Measurements from ENCODE around the gene RAB36. TPM values are rescaled to one million over a fixed set of nuclear protein-coding genes. Genes with fewer than 3 reads are reported as not detected.

Gene RAB36
- total and polyA plus RNA-seq, 9 of the 15 experiments (the other 6 are each of a cell fraction or from before 2014, with no cell fraction given) = 0.04 to 0.50 (median 0.08) TPM; not detected in 3

- TF ChIP-seq RERE (CRISPR knock-in tag; IDR thresholded peaks at IDR 0.05; ENCODE audit: borderline replicate concordance) (no peak), ZFX (CRISPR knock-in tag; IDR thresholded peaks at IDR 0.05) (no peak), NR2F6 (CRISPR knock-in tag; IDR thresholded peaks at IDR 0.05) (no peak), ARNT (IDR thresholded peaks at IDR 0.05) (no peak), THAP12 (CRISPR knock-in tag; IDR thresholded peaks at IDR 0.05) (no peak), SAFB2 (IDR thresholded peaks at IDR 0.05; ENCODE audit: borderline replicate concordance, low read depth, low read length, severe bottlenecking) (no peak), HINFP (tag; conservative IDR thresholded peaks at IDR 0.05; ENCODE audit: low read depth) (no peak), PPARD (CRISPR knock-in tag; IDR thresholded peaks at IDR 0.05) (no peak), POLR2AphosphoS5 (IDR thresholded peaks at IDR 0.05; ENCODE audit: control insufficient read depth, insufficient read depth, low read depth, low read length) (no peak), ZBTB43 (CRISPR knock-in tag; IDR thresholded peaks at IDR 0.05) (no peak), CBFA2T3 (IDR thresholded peaks at IDR 0.05) (no peak), SRF (CRISPR knock-in tag; IDR thresholded peaks at IDR 0.05) (no peak), MYC (IDR thresholded peaks at IDR 0.05; ENCODE audit: low read depth, low read length) (peak; percentile 90), MYC (CRISPR knock-in tag; IDR thresholded peaks at IDR 0.05; ENCODE audit: borderline replicate concordance, low read depth) (no peak), GTF2F1 (IDR thresholded peaks at IDR 0.05; ENCODE audit: low read depth, low read length) (peak; percentile 94), MAZ (CRISPR knock-in tag; conservative IDR thresholded peaks at IDR 0.05 in 1 of 2, IDR thresholded peaks at IDR 0.05 in 1 of 2) (no peak)
These were observed 16.8 kb upstream of the RAB36 start (continued) for GRCh38 chr22:23128269-23129108.

Data from K562 (cell line).